ENCODE results near the gene FAM50A. TPM values are rescaled to one million over a fixed set of nuclear protein-coding genes. Genes with fewer than 3 reads are reported as not detected.

The FAM50A gene
- total and polyA plus RNA-seq, 2 of the 4 experiments (the other 2 are of a cell fraction) = 46.4 to 119 TPM

DNA sequence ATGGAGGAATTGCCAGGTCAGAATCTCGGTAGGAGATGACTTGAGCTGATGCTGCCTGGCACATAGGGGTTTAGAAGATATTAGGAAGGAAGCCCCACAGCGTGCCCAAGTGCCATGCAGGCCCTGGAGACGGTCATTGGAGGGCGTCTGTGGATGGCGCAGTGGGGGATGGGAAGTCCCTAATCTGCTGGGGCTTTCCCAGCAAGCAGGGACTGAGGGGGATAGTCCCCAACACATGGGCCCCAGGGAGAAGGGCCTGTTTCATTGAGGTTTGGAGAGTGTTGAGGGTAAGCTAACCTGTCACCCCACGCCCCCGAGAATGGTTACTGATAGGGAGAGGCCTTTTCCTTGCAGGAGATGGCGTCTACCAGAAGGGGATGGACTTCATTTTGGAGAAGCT is 24.8 kb upstream of the FAM50A start:
- Histone ChIP-seq H4K5ac (ENCODE audit: low read depth, low read length) (no peak overlapping the region), H2BK20ac (ENCODE audit: low read depth, low read length) (no peak overlapping the region), H4K8ac (ENCODE audit: low read depth in 2 of 2, low read length in 2 of 2) (no peak overlapping the region), H3K9me1 (ENCODE audit: insufficient read depth, low read length) (no peaks in the 10 kb centered on the region), H3K9me3 (ENCODE audit: control insufficient read depth, insufficient read depth, low read length) (no peaks in the 10 kb centered on the region), H3K79me1 (ENCODE audit: low read depth in 1 of 2, low read length in 2 of 2) (no peaks in the 10 kb centered on the region), H3K36me3 (ENCODE audit: control insufficient read depth, insufficient read depth, low read length) (peaks cover 8% of the 10 kb centered on the region), H2AFZ (replicated peaks; ENCODE audit: low read length, poor library complexity) (no peak overlapping the region), H3K18ac (ENCODE audit: low read depth, low read length) (no peak overlapping the region), H3K4ac (ENCODE audit: low read depth, low read length) (no peak overlapping the region), H3K56ac (ENCODE audit: extremely low read depth, insufficient read depth, low read length) (no peak overlapping the region), H4K20me1 (ENCODE audit: insufficient read depth, low read length) (no peaks in the 10 kb centered on the region), H3K4me3 (ENCODE audit: insufficient read depth, low read depth, low read length) (no peak overlapping the region), H2AK5ac (ENCODE audit: low read depth, low read length) (no peak overlapping the region), H4K91ac (ENCODE audit: insufficient read depth, low read depth, low read length) (no peak overlapping the region), H3K27me3 (ENCODE audit: control insufficient read depth, insufficient read depth, low read length) (no peaks in the 10 kb centered on the region), H3K4me1 (ENCODE audit: control insufficient read depth, insufficient read depth, low read length) (no peaks in the 10 kb centered on the region), H2AK9ac (replicated peaks; ENCODE audit: low read depth, low read length, poor library complexity) (no peak overlapping the region), H3K9ac (ENCODE audit: low read depth, low read length) (no peak overlapping the region), H2BK5ac (ENCODE audit: low read depth, low read length, poor library complexity, severe bottlenecking) (no peak overlapping the region), H3K14ac (replicated peaks; ENCODE audit: low read depth, low read length) (no peak overlapping the region), H3K23ac (ENCODE audit: low read depth, low read length) (no peak overlapping the region), H2BK15ac (ENCODE audit: low read depth, low read length) (no peak overlapping the region), H2BK120ac (ENCODE audit: low read depth, low read length) (no peak overlapping the region), H3K27ac (ENCODE audit: insufficient read depth, low read length) (no peak overlapping the region), H3K4me2 (ENCODE audit: low read depth, low read length) (no peak overlapping the region)
- DNase-seq (no peak), ATAC-seq (ENCODE audit: low read depth) (no peak)
- dilution Hi-C loops (cut with HindIII; ENCODE audit: low sequenced_read_pairs, unreplicated experiment) = no loop called here
- ChIA-PET POLR2A (ENCODE audit: unreplicated experiment) (no interaction called here), CTCF (no interaction called here)
- no TSS peak for BruUV-seq (replicated peaks)
- in situ Hi-C loops (cut with MboI; ENCODE audit: low sequenced_read_pairs) = no loop called here
- WGBS, 2 experiments (ENCODE audit: extremely low coverage in 2 of 2, insufficient read length in 1 of 2) = 92% methylated on average over 6 of the region's 8 CpGs; no CpG with 5 or more reads in 1 of the 2 experiments
- TF ChIP-seq CHD1 (IDR thresholded peaks at IDR 0.05; ENCODE audit: low read depth, low read length) = no peak
- no peak for TF ChIP-seq SMC3 (IDR thresholded peaks at IDR 0.05; ENCODE audit: low read depth, low read length)
- TF ChIP-seq RCOR1 (IDR thresholded peaks at IDR 0.05; ENCODE audit: insufficient replicate concordance, low read length) = no peak
- no peak for TF ChIP-seq FOS (IDR thresholded peaks at IDR 0.05; ENCODE audit: low read depth, low read length)
- TF ChIP-seq, protein P1, sequence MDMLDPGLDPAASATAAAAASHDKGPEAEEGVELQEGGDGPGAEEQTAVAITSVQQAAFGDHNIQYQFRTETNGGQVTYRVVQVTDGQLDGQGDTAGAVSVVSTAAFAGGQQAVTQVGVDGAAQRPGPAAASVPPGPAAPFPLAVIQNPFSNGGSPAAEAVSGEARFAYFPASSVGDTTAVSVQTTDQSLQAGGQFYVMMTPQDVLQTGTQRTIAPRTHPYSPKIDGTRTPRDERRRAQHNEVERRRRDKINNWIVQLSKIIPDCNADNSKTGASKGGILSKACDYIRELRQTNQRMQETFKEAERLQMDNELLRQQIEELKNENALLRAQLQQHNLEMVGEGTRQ (IDR thresholded peaks at IDR 0.05; ENCODE audit: low read depth, low read length) = no peak
- no peak for TF ChIP-seq MAZ (IDR thresholded peaks at IDR 0.05; ENCODE audit: borderline replicate concordance, low read depth, low read length)
- no peak for TF ChIP-seq POLR2A (IDR thresholded peaks at IDR 0.05; ENCODE audit: low read depth, low read length)
- TF ChIP-seq NFE2L2 (IDR thresholded peaks at IDR 0.05; ENCODE audit: low read depth, low read length) = no peak
- no peak for TF ChIP-seq RAD21 (IDR thresholded peaks at IDR 0.05; ENCODE audit: low read length)
- TF ChIP-seq CEBPB (IDR thresholded peaks at IDR 0.05; ENCODE audit: low read depth, low read length) = no peak
- TF ChIP-seq MAFK (IDR thresholded peaks at IDR 0.05; ENCODE audit: low read depth, low read length) = no peak
- TF ChIP-seq, protein P2, sequence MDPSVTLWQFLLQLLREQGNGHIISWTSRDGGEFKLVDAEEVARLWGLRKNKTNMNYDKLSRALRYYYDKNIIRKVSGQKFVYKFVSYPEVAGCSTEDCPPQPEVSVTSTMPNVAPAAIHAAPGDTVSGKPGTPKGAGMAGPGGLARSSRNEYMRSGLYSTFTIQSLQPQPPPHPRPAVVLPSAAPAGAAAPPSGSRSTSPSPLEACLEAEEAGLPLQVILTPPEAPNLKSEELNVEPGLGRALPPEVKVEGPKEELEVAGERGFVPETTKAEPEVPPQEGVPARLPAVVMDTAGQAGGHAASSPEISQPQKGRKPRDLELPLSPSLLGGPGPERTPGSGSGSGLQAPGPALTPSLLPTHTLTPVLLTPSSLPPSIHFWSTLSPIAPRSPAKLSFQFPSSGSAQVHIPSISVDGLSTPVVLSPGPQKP (IDR thresholded peaks at IDR 0.05; ENCODE audit: borderline replicate concordance, low read depth, low read length) = no peak
- no peak for TF ChIP-seq CTCF (conservative IDR thresholded peaks at IDR 0.05; ENCODE audit: low read depth, low read length)
- no peak for TF ChIP-seq MXI1 (IDR thresholded peaks at IDR 0.05; ENCODE audit: borderline replicate concordance, low read depth, low read length)
- intact Hi-C loops (cut with micrococcal nuclease) = no loop called here
